ENCODE measurements around the gene RUNX2.

Gene RUNX2

GRCh38 chr6:45568626-45569025 lies 240.5 kb downstream of the RUNX2 start:
- Mint-ChIP-seq H3K4me3 (no peak overlapping the region), H3K27ac (no peak overlapping the region), H3K36me3 (ENCODE audit: low read depth) (peaks cover 9% of the 10 kb centered on the region), H3K4me1 (ENCODE audit: low read depth) (peaks cover 21% of the 10 kb centered on the region), H3K27me3 (ENCODE audit: low read depth) (no peaks in the 10 kb centered on the region), H3K9me3 (peaks cover 13% of the 10 kb centered on the region)

GRCh38 chr6:45569210-45569945 lies 241.2 kb downstream of the RUNX2 start:
- Mint-ChIP-seq H3K4me1 (ENCODE audit: low read depth) (peaks cover 25% of the 10 kb centered on the region), H3K36me3 (ENCODE audit: low read depth) (peaks cover 9% of the 10 kb centered on the region), H3K27me3 (ENCODE audit: low read depth) (no peaks in the 10 kb centered on the region), H3K9me3 (peaks cover 13% of the 10 kb centered on the region), H3K4me3 (peak overlapping the region; percentile 11), H3K27ac (no peak overlapping the region)

- peaks cover 28% of the 10 kb centered on the region for H3K4me1 Mint-ChIP-seq (ENCODE audit: low read depth)
- peaks cover 13% of the 10 kb centered on the region for H3K9me3 Mint-ChIP-seq
- no peak overlapping the region for H3K4me3 Mint-ChIP-seq
- no peak overlapping the region for H3K27ac Mint-ChIP-seq
- H3K27me3 Mint-ChIP-seq (ENCODE audit: low read depth) = no peaks in the 10 kb centered on the region
- H3K36me3 Mint-ChIP-seq (ENCODE audit: low read depth) = peaks cover 9% of the 10 kb centered on the region
Observed at GRCh38 chr6:45571159-45571558, 243.0 kb downstream of the RUNX2 start.

GRCh38 chr6:45572833-45573232 lies 244.7 kb downstream of the RUNX2 start:
- no peak overlapping the region for H3K4me3 Mint-ChIP-seq
- peak overlapping the region; percentile 59 for H3K27ac Mint-ChIP-seq
- peaks cover 6% of the 10 kb centered on the region for H3K9me3 Mint-ChIP-seq
- peaks cover 28% of the 10 kb centered on the region for H3K4me1 Mint-ChIP-seq (ENCODE audit: low read depth)
- H3K27me3 Mint-ChIP-seq (ENCODE audit: low read depth) = no peaks in the 10 kb centered on the region
- H3K36me3 Mint-ChIP-seq (ENCODE audit: low read depth) = peaks cover 6% of the 10 kb centered on the region

- peaks cover 23% of the 10 kb centered on the region for H3K4me1 Mint-ChIP-seq (ENCODE audit: low read depth)
- no peaks in the 10 kb centered on the region for H3K27me3 Mint-ChIP-seq (ENCODE audit: low read depth)
- no peak overlapping the region for H3K4me3 Mint-ChIP-seq
- peaks cover 2% of the 10 kb centered on the region for H3K36me3 Mint-ChIP-seq (ENCODE audit: low read depth)
- peaks cover under 1% of the 10 kb centered on the region for H3K9me3 Mint-ChIP-seq
- no peak overlapping the region for H3K27ac Mint-ChIP-seq
Observed at GRCh38 chr6:45574014-45574461, 245.9 kb downstream of the RUNX2 start.

GRCh38 chr6:45574885-45575284 lies 246.8 kb downstream of the RUNX2 start:
- no peaks in the 10 kb centered on the region for H3K9me3 Mint-ChIP-seq
- peaks cover 21% of the 10 kb centered on the region for H3K4me1 Mint-ChIP-seq (ENCODE audit: low read depth)
- no peak overlapping the region for H3K27ac Mint-ChIP-seq
- no peaks in the 10 kb centered on the region for H3K27me3 Mint-ChIP-seq (ENCODE audit: low read depth)
- peaks cover 1% of the 10 kb centered on the region for H3K36me3 Mint-ChIP-seq (ENCODE audit: low read depth)
- no peak overlapping the region for H3K4me3 Mint-ChIP-seq

- Mint-ChIP-seq H3K27ac (no peak overlapping the region), H3K9me3 (peaks cover 7% of the 10 kb centered on the region)
Observed at GRCh38 chr6:45576648-45577624, 248.8 kb downstream of the RUNX2 start.

GRCh38 chr6:45577836-45578504 lies 249.8 kb downstream of the RUNX2 start:
- no peak overlapping the region for H3K27ac Mint-ChIP-seq
- peaks cover 13% of the 10 kb centered on the region for H3K4me1 Mint-ChIP-seq (ENCODE audit: low read depth)
- H3K9me3 Mint-ChIP-seq = peaks cover 8% of the 10 kb centered on the region
- no peaks in the 10 kb centered on the region for H3K27me3 Mint-ChIP-seq (ENCODE audit: low read depth)
- peaks cover 9% of the 10 kb centered on the region for H3K36me3 Mint-ChIP-seq (ENCODE audit: low read depth)
- no peak overlapping the region for H3K4me3 Mint-ChIP-seq

More at GRCh38 chr6:45576648-45577624, 248.8 kb downstream of the RUNX2 start:
- H3K36me3 Mint-ChIP-seq (ENCODE audit: low read depth) = peaks cover 3% of the 10 kb centered on the region
- H3K4me3 Mint-ChIP-seq = no peak overlapping the region
- no peaks in the 10 kb centered on the region for H3K27me3 Mint-ChIP-seq (ENCODE audit: low read depth)
- peaks cover 20% of the 10 kb centered on the region for H3K4me1 Mint-ChIP-seq (ENCODE audit: low read depth)

- peak overlapping the region; percentile 33 for H3K4me3 Mint-ChIP-seq
- H3K9me3 Mint-ChIP-seq = peaks cover 11% of the 10 kb centered on the region
- H3K36me3 Mint-ChIP-seq (ENCODE audit: low read depth) = peaks cover 9% of the 10 kb centered on the region
- peak overlapping the region; percentile 89 for H3K27ac Mint-ChIP-seq
- peaks cover 43% of the 10 kb centered on the region for H3K4me1 Mint-ChIP-seq (ENCODE audit: low read depth)
- no peaks in the 10 kb centered on the region for H3K27me3 Mint-ChIP-seq (ENCODE audit: low read depth)
Observed at GRCh38 chr6:45584127-45584526, 256.0 kb downstream of the RUNX2 start.

GRCh38 chr6:45586216-45587171 lies 258.4 kb downstream of the RUNX2 start:
- Mint-ChIP-seq H3K4me3 (peak overlapping the region; percentile 82), H3K4me1 (ENCODE audit: low read depth) (peaks cover 65% of the 10 kb centered on the region), H3K36me3 (ENCODE audit: low read depth) (peaks cover 15% of the 10 kb centered on the region), H3K27ac (peak overlapping the region; percentile 94), H3K27me3 (ENCODE audit: low read depth) (no peaks in the 10 kb centered on the region), H3K9me3 (peaks cover 9% of the 10 kb centered on the region)

GRCh38 chr6:45587229-45588060 lies 259.3 kb downstream of the RUNX2 start:
- H3K27me3 Mint-ChIP-seq (ENCODE audit: low read depth) = no peaks in the 10 kb centered on the region
- H3K4me1 Mint-ChIP-seq (ENCODE audit: low read depth) = peaks cover 70% of the 10 kb centered on the region
- peaks cover 13% of the 10 kb centered on the region for H3K36me3 Mint-ChIP-seq (ENCODE audit: low read depth)
- peaks cover 3% of the 10 kb centered on the region for H3K9me3 Mint-ChIP-seq
- H3K27ac Mint-ChIP-seq = peak overlapping the region; percentile 84
- H3K4me3 Mint-ChIP-seq = peak overlapping the region; percentile 47

- Mint-ChIP-seq H3K36me3 (ENCODE audit: low read depth) (peaks cover 7% of the 10 kb centered on the region), H3K27ac (peak overlapping the region; percentile 69), H3K4me1 (ENCODE audit: low read depth) (peaks cover 67% of the 10 kb centered on the region), H3K4me3 (peak overlapping the region; percentile 17), H3K9me3 (peaks cover 3% of the 10 kb centered on the region), H3K27me3 (ENCODE audit: low read depth) (no peaks in the 10 kb centered on the region)
Observed at GRCh38 chr6:45589367-45589766, 261.2 kb downstream of the RUNX2 start.

- peaks cover 69% of the 10 kb centered on the region for H3K4me1 Mint-ChIP-seq (ENCODE audit: low read depth)
- H3K27me3 Mint-ChIP-seq (ENCODE audit: low read depth) = no peaks in the 10 kb centered on the region
- H3K9me3 Mint-ChIP-seq = no peaks in the 10 kb centered on the region
- no peak overlapping the region for H3K4me3 Mint-ChIP-seq
- H3K36me3 Mint-ChIP-seq (ENCODE audit: low read depth) = peaks cover 13% of the 10 kb centered on the region
- peak overlapping the region; percentile 50 for H3K27ac Mint-ChIP-seq
Observed at GRCh38 chr6:45590226-45590625, 262.1 kb downstream of the RUNX2 start.
